DMS 273 treated with DMSO at 0.1 percent for 48 hours (cell line): Measurements from ENCODE around the gene RTL3.
"Not testable (repeated sequence)": the region's sequence is repeated elsewhere in the genome, so short reads cannot be mapped to it uniquely, and the experiment has no call there.

Experiments
- DNase-seq: peaks from one replicate; lab custom pipeline; 2025; lab: John Stamatoyannopoulos, UW

Gene RTL3, protein sequence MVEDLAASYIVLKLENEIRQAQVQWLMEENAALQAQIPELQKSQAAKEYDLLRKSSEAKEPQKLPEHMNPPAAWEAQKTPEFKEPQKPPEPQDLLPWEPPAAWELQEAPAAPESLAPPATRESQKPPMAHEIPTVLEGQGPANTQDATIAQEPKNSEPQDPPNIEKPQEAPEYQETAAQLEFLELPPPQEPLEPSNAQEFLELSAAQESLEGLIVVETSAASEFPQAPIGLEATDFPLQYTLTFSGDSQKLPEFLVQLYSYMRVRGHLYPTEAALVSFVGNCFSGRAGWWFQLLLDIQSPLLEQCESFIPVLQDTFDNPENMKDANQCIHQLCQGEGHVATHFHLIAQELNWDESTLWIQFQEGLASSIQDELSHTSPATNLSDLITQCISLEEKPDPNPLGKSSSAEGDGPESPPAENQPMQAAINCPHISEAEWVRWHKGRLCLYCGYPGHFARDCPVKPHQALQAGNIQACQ

DNA sequence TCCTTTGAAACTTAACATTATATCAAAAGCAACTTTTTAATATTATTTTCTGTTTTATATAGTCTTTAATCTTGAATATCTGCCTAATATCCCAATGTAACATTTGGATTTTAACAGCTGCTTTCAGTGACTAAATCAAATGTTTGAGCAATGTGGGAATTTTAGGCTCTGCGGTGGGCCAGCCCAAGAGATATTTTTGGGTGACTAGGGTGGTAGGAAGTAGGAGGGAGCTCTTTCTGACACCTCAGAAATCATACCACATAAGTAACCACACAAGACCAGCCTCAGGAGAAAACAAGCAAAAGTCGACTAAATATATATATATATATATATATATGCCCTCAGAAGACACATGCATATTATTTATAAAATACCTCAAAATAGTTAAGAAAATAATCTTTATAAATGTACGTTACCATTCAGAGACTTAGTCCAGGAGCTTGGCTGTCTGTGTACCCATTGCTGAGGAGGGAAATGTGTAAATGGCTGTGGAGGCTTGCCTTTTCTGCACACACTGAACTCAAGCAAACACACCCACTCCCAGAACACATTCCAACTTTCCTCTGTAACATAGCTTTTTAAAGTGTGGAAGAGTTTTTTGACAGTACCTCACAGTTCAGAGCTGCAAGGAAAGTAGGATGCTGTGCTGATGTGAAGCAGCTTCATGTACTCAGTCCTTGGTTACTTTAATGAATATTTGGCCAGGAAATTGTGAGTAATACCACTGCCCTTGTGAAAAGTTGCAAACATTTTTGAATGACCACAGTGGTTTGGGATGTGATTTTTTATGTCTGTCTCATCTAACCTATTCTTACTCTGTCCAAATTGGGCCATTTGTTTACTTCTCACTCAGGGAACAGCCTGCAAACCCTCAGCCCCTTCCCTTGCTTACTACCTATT is at the start of gene RTL3:
TSS of gene RTL3 (minus strand) at position 484 of the 900 bp plus-strand sequence. CDS start 908 bp downstream, outside the sequence.
- no peak for DNase-seq

DNA sequence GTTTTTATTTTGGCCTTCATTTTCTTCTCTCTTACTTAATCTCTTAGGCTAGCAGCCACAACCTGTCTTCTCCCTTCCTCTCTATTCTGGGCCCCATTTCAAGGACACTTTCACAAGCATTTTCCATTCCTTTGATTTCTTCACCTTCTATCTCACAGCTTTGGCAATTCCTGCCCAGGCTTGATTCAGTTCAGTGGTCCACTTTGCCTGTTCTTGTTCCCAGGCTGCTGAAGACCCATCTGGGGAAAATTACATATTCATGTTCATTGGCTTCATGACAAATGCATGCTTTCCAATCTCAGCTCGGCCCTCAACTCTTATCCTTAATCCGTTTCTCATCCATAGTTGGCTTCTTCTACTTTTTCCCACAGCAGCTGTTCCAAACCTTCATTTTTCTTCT is 49.7 kb upstream of the RTL3 start:
- no peak for DNase-seq

DNA sequence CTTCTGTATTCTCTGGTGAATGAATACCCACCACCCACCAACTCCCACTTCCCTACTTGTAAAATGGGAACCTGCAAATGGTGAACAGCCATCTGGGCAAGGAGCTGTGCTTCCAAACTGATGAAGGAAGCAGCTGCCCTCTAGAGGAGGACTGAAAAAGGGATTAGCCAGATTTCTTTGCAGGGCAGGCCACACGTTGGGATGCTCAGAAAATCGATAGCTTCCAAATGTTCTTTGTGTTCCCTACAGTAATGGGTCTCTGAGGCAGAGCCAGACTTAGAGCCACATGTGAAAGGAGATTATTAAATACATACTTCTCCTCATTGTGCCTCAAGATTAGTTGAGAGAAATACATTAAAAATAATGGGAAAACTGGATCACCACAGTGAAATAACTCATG is 49.1 kb upstream of the RTL3 start:
- peak; percentile 4 for DNase-seq

DNA sequence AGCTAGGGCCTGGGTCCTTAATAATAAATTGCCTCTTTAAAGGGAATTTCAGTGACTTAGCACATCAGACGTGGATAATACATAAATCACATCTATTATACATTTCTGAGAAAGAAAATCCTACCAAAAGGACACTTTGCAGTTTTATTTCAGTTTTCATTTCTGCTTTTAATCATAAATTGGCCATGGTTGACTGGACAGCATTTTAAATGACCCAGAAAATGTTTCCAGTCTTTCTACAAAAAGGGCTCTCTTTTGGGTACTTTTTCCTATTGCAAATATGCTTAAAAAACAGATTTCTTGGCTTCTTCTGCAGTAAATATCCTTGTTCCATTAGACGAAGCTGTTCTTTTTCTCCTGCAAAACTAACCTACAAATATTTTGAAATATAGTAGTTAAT is 46.9 kb upstream of the RTL3 start:
- DNase-seq, result no peak

DNA sequence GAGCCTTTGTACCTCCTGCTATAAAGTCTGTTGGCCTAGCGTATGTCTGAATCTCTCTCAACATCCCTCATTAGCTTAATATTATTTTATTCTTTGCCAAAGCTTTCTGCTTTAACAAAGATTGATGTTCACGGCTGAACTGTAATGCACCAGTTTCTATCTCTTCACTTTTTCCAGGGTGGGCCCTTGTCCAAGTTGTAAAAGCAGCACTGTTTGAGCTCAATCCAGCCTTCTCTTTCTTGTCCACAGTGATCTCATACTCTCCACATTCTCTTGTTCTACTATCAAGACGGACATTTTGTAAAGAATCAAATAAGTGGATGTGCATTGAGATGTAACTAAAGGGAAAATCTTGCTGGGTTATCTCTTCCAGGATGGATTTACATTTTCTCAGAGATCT is 34.4 kb upstream of the RTL3 start:
- DNase-seq, result no peak

DNA sequence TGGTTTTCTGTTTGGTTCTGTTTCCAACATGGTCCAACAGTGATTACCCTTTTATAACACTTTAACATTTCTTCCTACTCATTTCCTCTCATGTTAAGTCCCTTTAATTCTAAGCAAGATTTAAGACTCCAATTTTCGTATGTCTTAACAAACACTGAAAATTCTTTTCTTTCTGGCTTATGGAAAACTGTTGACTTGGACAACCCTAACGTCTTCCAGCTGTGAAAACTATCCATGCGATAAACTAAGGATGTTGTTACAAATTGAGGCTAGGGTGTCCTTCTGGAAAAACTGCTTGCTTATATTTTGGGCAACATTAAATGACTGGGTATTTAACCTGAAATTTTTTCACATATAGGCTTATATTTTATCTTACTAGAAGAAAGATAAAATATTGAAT is 33.9 kb upstream of the RTL3 start:
- DNase-seq, result no peak

DNA sequence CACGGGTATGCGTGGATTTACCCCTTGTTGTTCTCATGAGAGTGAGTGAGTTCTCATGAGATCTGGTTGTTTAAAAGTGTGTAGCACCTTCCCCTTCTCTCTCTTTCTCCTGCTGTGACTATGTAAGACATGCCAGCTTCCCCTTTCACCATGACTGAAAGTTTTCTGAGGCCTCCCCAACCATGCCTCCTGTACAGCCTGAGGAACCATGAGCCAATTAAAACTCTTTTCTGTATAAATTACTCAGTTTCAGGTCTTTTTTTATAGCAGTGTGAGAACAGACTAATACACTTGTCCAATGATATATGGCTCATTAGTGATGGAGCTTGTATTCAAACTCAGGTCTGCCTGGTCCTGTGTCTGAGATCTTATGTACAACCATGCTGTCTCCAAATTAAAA is 28.5 kb upstream of the RTL3 start:
- no peak for DNase-seq

DNA sequence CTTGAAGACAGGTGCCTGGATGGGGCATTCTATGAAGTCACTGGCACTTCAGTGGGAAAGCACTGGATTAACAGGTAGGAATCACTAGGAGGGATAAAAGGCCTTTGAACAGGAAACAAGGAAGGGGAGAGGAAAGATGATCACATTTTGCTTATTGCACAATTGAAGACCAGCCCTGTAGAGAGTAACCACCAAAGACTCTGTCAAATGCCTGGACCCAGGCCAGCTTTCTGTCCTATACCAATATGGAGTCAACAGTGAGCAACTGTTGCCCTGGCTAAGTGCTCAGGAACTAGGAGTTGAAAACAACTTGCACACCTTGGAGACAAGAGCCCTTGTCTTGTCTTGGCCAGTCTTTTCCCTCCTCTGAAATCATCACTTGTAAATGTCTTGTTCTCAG is 14.1 kb upstream of the RTL3 start:
- DNase-seq, result no peak

DNA sequence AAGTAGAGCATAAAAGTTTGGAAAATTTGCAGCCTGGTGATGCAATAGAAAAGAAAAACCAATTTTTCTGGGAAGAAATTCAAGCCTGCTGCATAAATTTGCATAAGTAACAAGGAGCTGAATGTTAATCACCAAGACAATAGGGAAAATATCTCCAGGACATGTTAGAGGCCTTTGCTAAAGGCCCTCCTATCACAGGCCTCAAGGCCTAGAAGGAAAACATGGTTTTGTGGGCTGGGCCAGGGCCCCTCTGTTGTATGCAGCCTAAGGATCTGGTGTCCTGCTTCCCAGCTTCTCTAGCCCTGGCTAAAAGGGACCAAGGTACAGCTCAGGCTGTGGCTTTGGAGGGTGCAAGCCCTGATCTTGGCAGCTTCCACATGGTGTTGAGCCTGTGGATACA is 6.2 kb upstream of the RTL3 start:
- no peak for DNase-seq

DNA sequence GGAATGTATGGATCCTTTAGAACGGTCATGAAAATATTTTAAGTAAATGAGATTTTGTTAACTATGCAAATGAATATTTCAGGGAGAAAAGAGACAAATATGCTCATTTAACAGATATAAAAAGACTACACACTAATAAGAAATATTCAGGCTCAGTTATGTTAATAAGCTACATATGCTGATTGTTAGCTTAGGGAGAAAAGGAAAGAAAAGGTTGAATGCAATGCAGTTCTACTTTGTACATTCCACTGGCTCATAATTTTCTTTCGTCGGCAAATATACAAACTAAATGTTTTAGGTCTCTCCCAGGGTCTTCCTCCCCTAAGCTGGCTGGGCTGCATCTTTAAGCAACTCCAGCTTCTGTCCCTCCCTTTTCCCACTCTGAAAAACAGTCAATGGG is 2.7 kb upstream of the RTL3 start:
- no peak for DNase-seq

DNA sequence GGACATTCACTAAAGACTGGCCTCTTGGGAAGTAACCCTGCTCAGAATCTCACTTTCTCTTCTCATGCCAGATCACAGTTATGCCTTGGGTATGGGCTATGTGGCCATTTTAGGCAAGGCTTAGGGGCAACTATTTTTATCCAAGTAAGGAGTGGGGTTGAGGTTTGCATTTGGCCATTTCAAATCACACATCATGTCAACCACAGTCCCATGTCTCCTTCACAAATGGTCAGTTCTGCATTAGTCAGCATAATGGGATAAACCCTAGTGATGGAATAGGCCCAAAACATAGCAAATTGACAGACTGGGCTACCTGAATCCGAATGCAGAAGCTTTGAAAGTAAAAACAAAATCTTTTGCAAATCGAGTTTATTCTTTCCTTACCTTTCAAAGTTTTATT is 827 bp upstream of the RTL3 start:
- DNase-seq, result no peak

DNA sequence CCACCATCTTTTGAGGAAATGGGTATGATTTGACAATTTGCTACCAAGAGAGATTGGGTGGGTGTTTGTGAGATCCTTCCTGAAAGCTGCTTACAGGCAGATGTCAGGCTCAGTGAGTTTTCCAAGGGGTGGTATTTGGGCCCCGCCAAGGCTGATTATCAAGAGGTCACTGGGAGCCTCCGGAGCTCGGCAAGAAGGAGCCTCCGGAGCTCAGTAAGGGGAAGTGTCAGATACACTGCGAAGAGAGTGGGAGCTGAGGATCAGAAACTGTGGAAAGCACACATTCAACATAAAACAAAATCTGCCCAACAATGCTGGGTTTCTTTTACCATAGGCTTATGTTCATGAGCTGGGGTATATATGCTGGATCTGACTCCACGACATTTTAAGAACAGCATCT is 714 bp downstream of the RTL3 start:
- no peak for DNase-seq

DNA sequence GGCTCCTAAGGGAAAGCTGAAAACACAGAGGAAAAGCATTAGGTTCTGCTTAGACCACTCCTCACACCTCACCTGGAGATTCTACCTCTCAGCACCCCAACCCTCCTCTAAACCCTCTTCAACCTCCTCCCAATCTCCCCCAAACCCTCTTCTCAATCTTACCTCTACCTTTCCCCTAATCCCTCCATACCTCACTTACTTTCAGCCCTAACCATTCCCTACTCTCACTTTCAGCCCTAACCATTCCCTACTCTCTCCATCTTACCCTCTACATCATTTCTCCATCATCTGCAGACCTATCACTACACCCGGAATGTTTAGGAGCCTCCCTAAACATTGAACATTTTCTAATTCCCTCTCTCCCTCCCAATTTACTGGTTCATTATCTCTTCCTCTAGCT is 3.5 kb downstream of the RTL3 start:
- no peak for DNase-seq

DNA sequence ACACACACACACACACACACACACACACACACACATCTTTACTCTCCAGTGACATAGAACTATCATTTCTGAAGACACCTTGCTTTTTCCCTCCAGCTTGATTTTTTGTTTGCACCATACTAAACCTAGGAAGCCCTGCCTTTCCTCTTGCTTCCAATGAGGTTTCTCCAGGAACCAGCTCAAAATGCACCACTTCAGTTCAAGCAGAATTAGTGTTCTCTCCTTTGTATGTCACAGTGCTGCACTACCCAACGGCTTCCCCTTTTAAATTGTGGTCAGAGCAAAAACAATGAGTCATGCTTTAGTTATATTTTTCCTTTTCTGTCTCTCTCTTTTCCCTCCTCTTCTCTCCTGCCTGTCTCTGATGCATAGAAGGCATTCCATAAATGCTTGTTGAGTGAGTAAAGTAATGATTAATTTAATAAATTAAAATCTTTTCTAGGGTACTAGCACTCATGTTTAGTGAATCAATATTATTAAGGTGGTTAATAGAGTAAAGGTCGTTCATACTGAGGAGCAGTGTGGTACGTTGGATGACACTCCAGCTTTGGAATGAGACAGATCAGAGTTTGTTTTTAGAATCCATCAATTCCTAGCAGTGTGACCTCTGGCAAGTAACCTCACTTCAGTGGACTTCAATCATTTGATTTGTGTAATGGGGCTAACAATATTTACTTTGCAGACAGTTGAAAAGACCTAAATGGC is 5.9 kb downstream of the RTL3 start:
- no peak for DNase-seq

DNA sequence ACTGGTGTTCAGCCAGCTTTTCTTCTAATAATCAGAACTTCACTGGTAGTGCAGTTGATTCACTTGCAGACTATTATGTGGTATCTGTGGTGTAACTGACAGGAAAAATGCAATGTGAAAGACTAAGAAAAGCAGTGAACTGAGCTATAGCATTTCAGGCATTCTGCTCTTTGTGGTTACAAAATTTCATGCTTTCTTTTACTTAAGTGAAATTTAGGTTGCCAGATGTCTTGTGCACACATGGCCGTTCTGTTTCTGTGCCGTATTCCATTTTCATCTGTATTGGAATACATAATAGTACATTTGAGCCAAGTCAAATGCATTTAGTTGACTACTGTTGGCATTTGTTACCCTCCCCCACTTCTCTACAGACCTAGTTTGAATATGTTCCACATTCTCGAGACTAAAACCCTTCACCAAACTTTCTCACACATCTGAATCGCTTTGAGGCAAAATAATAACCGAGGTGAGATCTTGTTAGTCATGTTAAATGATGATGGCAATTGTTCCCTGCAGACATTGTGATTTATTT is 8.2 kb downstream of the RTL3 start:
- DNase-seq, result no peak

DNA sequence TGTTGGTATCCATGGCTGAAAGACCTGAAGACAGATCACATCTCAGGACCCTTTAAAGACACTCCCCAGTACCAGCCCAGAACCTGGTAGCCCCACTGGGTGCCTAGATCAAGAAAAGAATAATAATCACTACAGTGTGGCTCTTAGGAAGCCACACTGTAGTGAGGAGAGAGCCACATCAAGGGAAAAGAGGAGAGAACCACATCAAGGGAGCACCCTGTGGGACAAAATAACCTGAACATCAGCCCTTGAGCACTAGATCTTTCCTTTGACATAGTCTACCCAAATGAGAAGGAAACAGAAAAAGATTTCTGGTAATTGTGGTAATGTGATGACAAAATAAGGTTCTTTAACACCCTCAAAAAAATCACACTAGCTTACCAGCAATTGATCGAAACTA is 15.3 kb downstream of the RTL3 start:
- DNase-seq, result no peak

DNA sequence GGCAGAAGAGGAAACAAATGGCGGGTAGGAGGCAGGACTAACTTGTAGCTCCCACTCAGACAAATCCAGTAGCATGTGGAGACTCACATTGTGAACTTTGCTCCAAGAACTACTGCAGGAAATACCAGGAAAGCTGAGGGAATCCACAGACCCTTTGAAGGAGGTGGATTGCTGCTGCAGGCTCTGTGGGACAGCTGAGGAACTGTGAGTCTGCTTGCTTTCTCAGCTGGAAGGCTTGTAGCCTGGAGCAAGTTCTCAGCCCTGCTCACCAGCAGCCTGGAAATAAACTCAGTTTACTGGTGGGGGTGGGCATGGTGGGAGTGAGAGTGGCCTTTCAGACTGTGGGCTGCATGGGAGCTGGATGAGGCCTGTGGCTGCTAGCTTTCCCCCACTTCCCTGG is 16.0 kb downstream of the RTL3 start:
- DNase-seq, result no peak

DNA sequence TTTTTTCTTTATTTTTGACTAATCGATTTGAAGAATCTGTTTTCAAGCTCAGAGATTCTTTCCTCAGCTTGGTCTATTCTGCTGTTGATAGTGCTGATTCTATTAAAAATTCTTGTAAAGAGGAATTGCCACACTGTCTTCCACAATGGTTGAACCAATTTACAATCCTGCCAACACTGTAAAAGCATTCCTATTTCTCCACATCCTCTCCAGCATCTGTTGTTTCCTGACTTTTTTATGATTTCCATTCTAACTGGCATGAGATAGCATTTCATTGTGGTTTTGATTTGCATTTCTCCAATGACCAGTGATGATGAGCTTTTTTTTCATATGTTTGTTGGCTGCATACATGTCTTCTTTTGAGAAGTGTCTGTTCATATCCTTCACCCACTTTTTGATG is 23.0 kb downstream of the RTL3 start:
- DNase-seq, result not testable (repeated sequence)

DNA sequence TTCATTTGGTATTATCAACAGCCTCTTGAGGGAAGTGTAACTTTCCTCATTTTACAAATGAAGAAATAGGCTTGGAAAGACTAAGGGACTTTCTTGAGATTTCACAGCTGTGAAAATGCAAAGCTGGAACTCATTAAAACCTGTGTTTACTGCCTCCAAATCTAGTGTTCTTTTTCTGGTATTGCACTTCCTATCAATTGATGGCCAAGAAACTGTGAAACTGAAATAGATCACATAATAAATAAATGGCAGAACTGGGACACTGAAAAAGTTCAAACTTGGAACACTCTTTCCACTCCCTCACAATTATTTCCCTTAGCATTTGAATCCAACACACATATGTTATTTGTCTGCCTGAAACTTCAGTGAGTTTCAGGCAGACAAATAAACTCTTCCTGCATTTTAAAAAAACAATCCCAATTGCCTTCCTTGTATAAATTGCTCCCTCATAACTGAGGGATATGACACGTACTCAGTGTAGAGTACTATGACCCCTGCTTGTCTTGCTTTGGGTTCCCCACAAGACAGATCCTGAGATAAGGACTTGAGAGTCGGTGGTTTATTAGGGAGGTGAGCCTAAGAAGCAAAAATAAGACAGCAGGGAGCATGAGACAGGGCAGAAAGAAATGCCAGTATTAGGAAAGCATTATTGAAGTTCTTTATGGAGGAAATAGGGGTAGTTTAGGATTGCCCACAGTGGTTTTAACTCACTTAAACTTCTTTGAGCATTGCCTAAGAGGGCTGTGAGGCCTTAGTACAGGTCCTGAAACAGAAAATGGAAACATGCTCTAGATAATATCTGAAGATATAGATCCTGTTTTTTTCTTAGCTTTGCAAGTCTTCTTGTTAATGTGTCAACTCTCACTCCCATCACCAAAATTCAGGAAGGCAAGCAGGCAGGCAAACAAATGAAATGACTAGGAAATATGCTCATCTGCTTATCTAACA is 33.9 kb downstream of the RTL3 start:
- no peak for DNase-seq

DNA sequence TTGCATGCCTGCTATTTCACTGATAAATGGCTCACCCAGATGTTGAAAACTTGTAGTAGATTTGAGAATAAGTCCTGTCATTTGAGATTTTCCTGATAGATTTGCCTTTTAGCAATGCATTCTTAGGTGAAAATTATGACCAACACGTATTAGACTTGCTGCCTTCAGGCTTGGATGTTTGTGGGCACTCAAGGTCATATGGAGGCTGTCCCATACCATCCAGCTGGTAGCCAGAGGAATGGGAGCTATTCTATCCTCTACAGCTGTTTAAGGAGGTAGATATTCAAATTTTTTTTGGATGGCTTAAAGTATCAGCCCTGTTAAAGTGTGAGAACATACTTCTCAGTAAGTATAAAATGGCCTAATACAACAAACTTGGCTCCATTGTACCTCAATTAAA is 34.7 kb downstream of the RTL3 start:
- DNase-seq, result no peak

DNA sequence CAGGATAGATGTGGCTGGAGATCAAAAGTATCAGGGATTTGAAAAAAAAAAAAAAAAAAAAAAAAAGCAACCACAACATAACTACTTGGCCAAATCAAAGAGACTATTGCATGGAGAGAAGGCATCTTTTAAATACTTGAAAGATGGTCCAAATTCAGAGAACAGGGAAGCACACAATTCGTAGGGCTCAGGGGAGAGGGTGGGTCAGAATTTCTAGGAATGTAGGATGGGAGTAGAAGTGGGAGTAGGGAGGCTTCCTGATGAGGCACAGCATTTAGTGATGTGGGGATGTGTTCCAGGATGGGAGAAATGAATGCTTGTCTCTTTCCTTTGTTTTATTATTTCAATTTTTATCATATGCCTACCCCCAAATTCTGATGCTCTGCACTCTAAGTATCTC is 36.3 kb downstream of the RTL3 start:
- DNase-seq, result no peak
